ENCODE results near the gene TBC1D5. TPM values are rescaled to one million over a fixed set of nuclear protein-coding genes. Genes with fewer than 3 reads are reported as not detected.

Gene TBC1D5
- total and polyA plus RNA-seq, 2 of the 8 experiments (the other 6 are each of a cell fraction or from before 2014, with no cell fraction given), result 11.0 to 22.9 TPM

DNA sequence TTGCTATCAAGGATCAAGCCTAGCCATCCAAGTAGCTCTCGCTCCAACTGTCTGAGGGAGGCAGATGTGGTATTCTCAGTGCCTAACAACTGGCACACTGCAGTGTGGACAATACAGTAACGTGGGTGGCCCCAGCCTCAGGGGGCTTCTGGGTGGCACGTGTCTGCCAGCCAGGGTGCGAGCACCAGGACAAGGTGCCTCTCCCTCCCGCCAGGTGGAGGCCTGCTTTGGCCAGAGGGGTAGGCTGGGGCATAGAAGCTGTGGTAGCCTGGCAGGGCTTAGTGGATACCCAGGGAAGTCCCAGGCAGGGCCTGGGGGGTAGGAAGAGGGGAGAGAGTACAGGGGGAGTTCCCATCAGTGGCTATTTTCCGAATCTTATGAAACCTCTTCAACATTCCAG is 623.7 kb downstream of the TBC1D5 start (continued):
- no peak for TF ChIP-seq KDM4A (IDR thresholded peaks at IDR 0.05; ENCODE audit: low read depth, low read length, severe bottlenecking)
